ENCODE measurements around the gene FAM76B.

The FAM76B gene

DNA sequence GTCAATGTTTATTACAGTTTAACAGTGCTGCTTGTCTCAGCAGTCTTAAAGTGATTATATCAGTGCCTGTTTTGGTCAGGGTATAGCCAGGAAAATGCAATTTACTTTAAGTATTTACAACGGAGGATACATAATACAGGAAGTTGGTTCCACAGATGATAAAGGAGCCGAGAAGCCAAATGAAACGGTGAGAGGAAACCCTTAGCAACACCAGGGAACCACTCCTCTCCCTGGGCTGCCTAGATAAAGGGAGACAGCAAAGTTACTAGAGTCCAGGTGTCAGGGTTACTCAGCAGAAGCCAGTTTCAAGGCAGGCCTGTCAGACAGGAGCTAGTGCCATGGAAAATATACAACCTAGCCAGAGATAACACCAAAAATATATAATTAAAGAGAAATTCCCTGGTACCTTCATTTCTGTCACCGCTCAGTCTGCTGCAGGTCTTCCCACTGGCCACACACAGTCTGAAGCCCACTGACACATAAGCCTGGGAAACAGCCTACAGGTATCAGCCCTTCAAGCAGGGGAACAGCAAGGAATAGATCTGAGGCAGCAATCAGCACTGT lies 55.5 kb downstream of the FAM76B start:
- no peak for DNase-seq (ENCODE audit: low read depth in 2 of 2, low spot score in 1 of 2)

DNA sequence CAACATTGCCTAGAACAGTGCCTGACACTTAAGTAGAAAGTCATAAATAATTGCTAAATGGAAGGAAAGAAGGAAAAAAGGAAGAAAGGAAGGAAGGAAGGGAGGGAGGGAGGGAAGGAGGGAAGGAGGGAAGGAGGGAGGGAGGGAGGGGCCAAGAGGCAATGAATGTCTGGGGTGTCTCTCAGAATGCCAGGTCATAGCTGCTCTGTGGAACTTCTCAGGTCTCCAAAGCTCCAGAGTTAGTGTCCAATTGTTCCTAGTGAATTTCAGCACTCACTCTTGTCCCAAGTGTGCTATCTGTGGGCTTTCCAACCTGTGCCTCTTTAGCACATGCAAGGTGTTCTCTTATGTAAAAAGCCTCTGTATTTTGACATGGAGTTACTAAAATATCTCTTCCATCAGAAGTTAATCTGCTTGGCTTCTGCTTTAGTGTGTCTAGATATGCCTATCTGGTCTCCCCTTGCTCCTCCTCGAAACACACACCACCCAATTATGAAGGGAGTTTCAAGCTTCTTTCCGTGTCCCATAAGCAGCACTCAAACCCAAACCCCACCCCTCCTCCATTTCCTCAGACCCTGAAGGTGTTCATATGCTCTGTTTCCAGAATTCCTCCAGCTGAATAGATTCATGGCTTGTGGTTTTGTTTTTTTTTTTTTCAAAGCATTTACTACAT lies 56.5 kb downstream of the FAM76B start:
- no peak for DNase-seq (ENCODE audit: low read depth in 2 of 2, low spot score in 1 of 2)

DNA sequence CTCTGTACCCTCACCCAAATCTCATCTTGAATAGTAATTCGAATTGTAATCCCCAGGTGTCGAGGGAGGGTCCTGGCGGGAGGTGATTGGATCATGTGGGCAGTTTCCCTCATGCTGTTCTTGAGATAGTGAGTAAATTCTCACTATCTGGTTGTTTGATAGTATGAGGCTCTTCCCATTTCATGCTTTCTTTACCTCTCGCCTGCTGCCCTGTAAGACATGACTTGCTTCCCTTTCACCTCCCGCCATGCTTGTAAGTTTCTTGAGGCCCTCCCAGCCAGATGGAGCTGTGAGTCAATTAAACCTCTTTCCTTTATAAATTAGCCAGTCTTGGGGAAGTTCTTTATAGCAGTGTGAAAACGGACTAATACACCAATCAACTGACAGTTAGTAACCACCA lies 60.1 kb downstream of the FAM76B start:
- DNase-seq (ENCODE audit: low read depth in 2 of 2, low spot score in 1 of 2): no peak

DNA sequence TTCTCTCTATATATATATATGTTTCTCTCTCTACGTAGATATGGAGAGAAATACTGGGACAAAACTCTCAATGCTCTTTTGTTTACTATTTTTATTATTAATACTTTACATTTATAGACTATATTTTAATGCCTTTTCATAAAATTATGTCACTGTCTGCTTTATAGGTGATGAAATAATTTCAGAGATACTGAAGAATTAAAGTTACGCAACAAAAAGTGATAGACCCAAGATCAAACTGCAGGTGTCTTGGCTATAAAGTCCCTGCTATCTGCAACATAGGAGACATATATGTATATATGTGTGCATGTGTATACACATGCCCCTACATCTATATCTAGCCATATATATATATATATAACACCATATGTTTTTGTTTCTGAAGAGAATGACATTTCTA lies 60.8 kb downstream of the FAM76B start:
- no peak for DNase-seq (ENCODE audit: low read depth in 2 of 2, low spot score in 1 of 2)

- DNase-seq (ENCODE audit: low read depth in 2 of 2, low spot score in 1 of 2): no peak
Observed at GRCh38 chr11:95728094-95728493, 61.5 kb downstream of the FAM76B start.

DNA sequence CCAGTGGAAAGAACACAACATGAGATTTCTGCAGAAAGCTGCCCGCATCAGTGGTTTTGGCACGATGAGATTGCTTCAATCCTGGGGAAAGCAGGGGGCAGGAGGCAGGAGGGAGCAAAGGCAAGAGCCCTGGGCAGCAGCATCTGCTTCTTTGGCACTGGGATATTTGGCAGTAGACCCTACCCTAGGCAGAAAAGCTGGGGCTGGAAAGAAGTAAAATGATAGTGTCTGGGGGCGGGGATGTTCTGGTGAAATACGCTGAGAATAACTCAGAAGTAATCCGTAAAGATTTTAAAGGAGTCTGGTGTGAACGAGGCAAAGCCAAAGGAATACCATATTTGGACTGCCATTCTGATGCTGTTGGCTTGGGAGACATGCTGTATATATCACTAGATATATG lies 62.0 kb downstream of the FAM76B start:
- DNase-seq (ENCODE audit: low read depth in 2 of 2, low spot score in 1 of 2): no peak

- no peak for DNase-seq (ENCODE audit: low read depth in 2 of 2, low spot score in 1 of 2)
Observed at GRCh38 chr11:95727111-95727510, 62.5 kb downstream of the FAM76B start.

GRCh38 chr11:95725196-95725595 lies 64.4 kb downstream of the FAM76B start:
- no peak for DNase-seq (ENCODE audit: low read depth in 2 of 2, low spot score in 1 of 2)

DNA sequence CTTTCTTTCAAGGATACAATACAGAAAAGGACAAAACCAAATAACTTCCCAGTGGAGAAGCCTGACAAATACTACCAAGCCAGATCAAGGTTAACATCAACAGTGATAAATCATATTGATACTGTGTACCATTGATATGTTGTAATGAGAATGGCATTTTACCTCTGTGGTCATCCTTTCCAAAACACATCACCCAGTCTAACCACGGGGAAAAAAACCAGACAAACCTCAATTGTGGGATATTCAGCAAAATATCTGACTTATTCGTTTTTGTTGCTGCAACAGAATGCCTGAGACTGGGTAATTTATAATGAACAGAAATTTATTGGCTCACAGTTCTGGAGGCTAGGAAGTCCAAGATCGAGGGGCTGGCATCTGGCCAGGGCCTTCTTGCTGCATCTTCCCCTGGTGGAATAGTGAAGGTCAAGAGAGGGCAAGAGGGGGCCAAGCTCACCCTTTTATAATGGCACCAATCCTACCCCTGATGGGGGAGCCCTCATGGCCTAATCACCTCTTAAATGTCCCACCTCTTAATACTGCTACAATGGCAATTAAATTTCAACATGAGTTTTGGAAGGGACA lies 66.1 kb downstream of the FAM76B start:
- DNase-seq (ENCODE audit: low read depth in 2 of 2, low spot score in 1 of 2): no peak

- DNase-seq (ENCODE audit: low read depth in 2 of 2, low spot score in 1 of 2): no peak
Observed at GRCh38 chr11:95720195-95720594, 69.4 kb downstream of the FAM76B start.
